Measurements from ENCODE around the gene NRIP1. TPM values are rescaled to one million over a fixed set of nuclear protein-coding genes. Genes with fewer than 3 reads are reported as not detected.

NRIP1 gene
- total and polyA plus RNA-seq, 4 experiments from 2014 or later = 17.4 to 24.5 (median 22.1) TPM

GRCh38 chr21:15018382-15018781, 46.4 kb downstream of the NRIP1 start:
- no peaks in the 10 kb centered on the region for H3K9me3 ChIP-seq (ENCODE audit: control insufficient read depth in 1 of 2, low read length in 2 of 2)
- Mint-ChIP-seq H3K36me3 (peaks cover under 1 to 13% of the 10 kb centered on the region in 2 donors), H3K4me1 (peaks cover 6 to 20% (median 8%) of the 10 kb centered on the region in 4 donors), H3K27me3 (no peaks in the 10 kb centered on the region), H3K9me3 (peaks cover 0 to 8% (median 0%) of the 10 kb centered on the region in 8 donors), H3K4me3 (no peak overlapping the region), H3K27ac (no peak overlapping the region)
- H3K36me3 ChIP-seq (ENCODE audit: insufficient read depth, low read length) = no peaks in the 10 kb centered on the region
- ChIA-PET POLR2A (ENCODE audit: partially characterized antibody) (no interaction called here), CTCF (ENCODE audit: partially characterized antibody) (no interaction called here)
- H3K27me3 ChIP-seq (ENCODE audit: insufficient read depth, low read length) = no peaks in the 10 kb centered on the region
- intact Hi-C loops (cut with micrococcal nuclease) = no loop called here
- no peak overlapping the region for H3K4me3 ChIP-seq (ENCODE audit: low read length in 2 of 2)
- no peaks in the 10 kb centered on the region for H3K4me1 ChIP-seq (ENCODE audit: insufficient read depth, low read length)
- no peak overlapping the region for H3K27ac ChIP-seq (ENCODE audit: low read depth, low read length)
- no peak for DNase-seq

DNA sequence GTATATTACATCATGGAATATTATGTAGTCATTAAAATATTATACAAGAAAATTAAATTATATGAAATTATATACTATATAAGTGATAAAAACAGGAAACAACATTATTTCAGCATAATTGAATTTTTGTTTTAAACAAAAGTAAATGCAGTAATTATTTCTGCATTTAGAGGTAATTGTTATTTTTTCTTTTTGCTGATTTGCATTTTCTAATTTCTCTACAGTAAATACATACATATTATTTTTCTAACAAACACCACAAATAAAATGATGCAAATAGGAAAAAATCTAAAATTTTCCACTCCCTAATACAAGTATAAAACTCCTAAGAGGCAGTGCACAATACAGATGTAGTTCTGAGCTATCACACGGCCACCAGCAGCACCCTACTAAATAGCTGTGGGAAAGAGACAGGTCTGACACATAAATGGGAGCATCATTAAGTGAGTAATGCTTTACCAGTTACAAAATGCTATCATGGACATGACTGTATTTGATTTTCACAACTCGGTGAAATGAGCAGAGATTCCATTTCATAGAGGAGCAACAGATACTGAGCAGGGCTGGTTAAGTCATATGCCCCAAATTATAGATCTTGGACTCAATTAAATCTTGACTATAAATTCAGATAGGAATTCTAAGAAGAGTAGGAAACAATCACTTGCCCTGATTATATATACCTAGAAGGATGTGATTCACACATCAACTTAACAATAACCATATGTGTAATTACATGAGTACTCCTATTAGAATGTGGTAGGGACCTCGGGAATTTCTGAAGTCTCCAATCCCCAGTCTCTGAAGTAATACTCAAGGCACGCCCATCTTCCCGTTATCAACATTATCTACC, 49.0 kb downstream of the NRIP1 start:
- no peaks in the 10 kb centered on the region for H3K27me3 ChIP-seq (ENCODE audit: insufficient read depth, low read length)
- CTCF ChIA-PET (ENCODE audit: partially characterized antibody) = no interaction called here
- intact Hi-C loops (cut with micrococcal nuclease) = no loop called here
- no peaks in the 10 kb centered on the region for H3K4me1 ChIP-seq (ENCODE audit: insufficient read depth, low read length)
- Mint-ChIP-seq H3K27me3 (no peaks in the 10 kb centered on the region), H3K4me1 (peaks cover 0 to 15% (median 2%) of the 10 kb centered on the region in 4 donors), H3K9me3 (no peaks in the 10 kb centered on the region), H3K27ac (no peak overlapping the region), H3K36me3 (peaks cover under 1 to 1% of the 10 kb centered on the region in 2 donors), H3K4me3 (no peak overlapping the region)
- H3K36me3 ChIP-seq (ENCODE audit: insufficient read depth, low read length) = no peaks in the 10 kb centered on the region
- H3K9me3 ChIP-seq (ENCODE audit: control insufficient read depth in 1 of 2, low read length in 2 of 2) = no peaks in the 10 kb centered on the region
- no peak overlapping the region for H3K27ac ChIP-seq (ENCODE audit: low read depth, low read length)
- no peak overlapping the region for H3K4me3 ChIP-seq (ENCODE audit: low read length in 2 of 2)
- POLR2A ChIA-PET (ENCODE audit: partially characterized antibody) = no interaction called here
- DNase-seq = no peak

- no peaks in the 10 kb centered on the region for H3K9me3 Mint-ChIP-seq
- peaks cover 0 to 15% (median 2%) of the 10 kb centered on the region in 4 donors for H3K4me1 Mint-ChIP-seq
- H3K4me3 Mint-ChIP-seq = no peak overlapping the region
- ChIA-PET POLR2A (ENCODE audit: partially characterized antibody) (no interaction called here), CTCF (ENCODE audit: partially characterized antibody) (interaction anchor here (1.5 kb wide), 1 partner anchor 36 kb away, joined by 3 read pairs; no protein-coding TSS in a partner anchor)
- intact Hi-C loops (cut with micrococcal nuclease) = no loop called here
- Histone ChIP-seq H3K27ac (ENCODE audit: low read depth, low read length) (no peak overlapping the region), H3K27me3 (ENCODE audit: insufficient read depth, low read length) (no peaks in the 10 kb centered on the region), H3K4me3 (ENCODE audit: low read length in 2 of 2) (no peak overlapping the region), H3K9me3 (ENCODE audit: control insufficient read depth in 1 of 2, low read length in 2 of 2) (no peaks in the 10 kb centered on the region), H3K4me1 (ENCODE audit: insufficient read depth, low read length) (no peaks in the 10 kb centered on the region), H3K36me3 (ENCODE audit: insufficient read depth, low read length) (no peaks in the 10 kb centered on the region)
- H3K27me3 Mint-ChIP-seq = no peaks in the 10 kb centered on the region
- no peak for DNase-seq
- peaks cover 1 to 5% of the 10 kb centered on the region in 2 donors for H3K36me3 Mint-ChIP-seq
- no peak overlapping the region for H3K27ac Mint-ChIP-seq
Observed at GRCh38 chr21:15014221-15014620, 50.6 kb downstream of the NRIP1 start.

DNA sequence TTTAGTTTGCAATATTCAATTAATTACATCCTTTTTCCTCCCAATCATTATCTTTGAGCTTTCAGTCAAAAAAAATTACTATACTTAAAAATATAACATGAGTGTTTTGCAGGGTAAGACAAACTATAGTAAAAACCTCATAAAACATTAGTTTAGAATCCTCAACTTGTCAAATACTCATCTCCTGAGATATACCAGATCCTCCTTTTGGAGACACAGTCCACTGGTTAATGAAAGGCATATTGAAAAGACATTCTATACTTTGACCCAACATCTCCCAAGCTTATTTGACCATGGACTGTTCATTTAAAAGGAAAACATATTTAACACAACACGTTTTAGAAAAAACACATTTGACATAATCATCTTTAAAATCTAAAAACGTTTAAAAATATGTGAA, 52.8 kb downstream of the NRIP1 start:
- peaks cover 3 to 15% of the 10 kb centered on the region in 2 donors for H3K36me3 Mint-ChIP-seq
- no peaks in the 10 kb centered on the region for H3K36me3 ChIP-seq (ENCODE audit: insufficient read depth, low read length)
- no peaks in the 10 kb centered on the region for H3K9me3 Mint-ChIP-seq
- peaks cover 1 to 11% (median 7%) of the 10 kb centered on the region in 4 donors for H3K4me1 Mint-ChIP-seq
- intact Hi-C loops (cut with micrococcal nuclease) = no loop called here
- no peaks in the 10 kb centered on the region for H3K9me3 ChIP-seq (ENCODE audit: control insufficient read depth in 1 of 2, low read length in 2 of 2)
- ChIA-PET POLR2A (ENCODE audit: partially characterized antibody) (no interaction called here), CTCF (ENCODE audit: partially characterized antibody) (no interaction called here)
- H3K27me3 Mint-ChIP-seq = no peaks in the 10 kb centered on the region
- no peaks in the 10 kb centered on the region for H3K4me1 ChIP-seq (ENCODE audit: insufficient read depth, low read length)
- DNase-seq = no peak
- no peak overlapping the region for H3K4me3 Mint-ChIP-seq
- H3K27ac Mint-ChIP-seq = no peak overlapping the region
- no peak overlapping the region for H3K4me3 ChIP-seq (ENCODE audit: low read length in 2 of 2)
- H3K27me3 ChIP-seq (ENCODE audit: insufficient read depth, low read length) = no peaks in the 10 kb centered on the region
- H3K27ac ChIP-seq (ENCODE audit: low read depth, low read length) = no peak overlapping the region

DNA sequence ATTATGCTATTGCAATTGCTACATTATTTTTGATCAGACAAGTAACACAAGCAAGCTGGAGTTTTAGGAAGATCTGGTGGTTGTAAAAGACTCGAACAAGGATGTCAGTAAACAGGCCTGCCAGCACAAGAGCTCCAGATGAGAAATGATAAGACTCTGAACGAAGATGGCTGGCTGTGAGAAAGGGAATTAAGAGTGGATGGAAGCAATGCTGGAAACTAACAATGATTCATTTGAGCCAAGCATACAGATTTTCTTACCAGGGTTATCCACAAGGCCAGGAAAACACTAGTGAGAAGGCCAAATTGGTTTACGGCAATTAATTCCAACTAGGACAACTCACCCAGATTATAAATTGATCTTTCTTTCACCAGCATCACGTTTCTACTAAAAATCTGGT, 54.2 kb downstream of the NRIP1 start:
- Histone ChIP-seq H3K4me1 (ENCODE audit: insufficient read depth, low read length) (peaks cover 7% of the 10 kb centered on the region), H3K27ac (ENCODE audit: low read depth, low read length) (no peak overlapping the region), H3K36me3 (ENCODE audit: insufficient read depth, low read length) (no peaks in the 10 kb centered on the region), H3K9me3 (ENCODE audit: control insufficient read depth in 1 of 2, low read length in 2 of 2) (no peaks in the 10 kb centered on the region), H3K27me3 (ENCODE audit: insufficient read depth, low read length) (no peaks in the 10 kb centered on the region), H3K4me3 (ENCODE audit: low read length in 2 of 2) (no peak overlapping the region)
- H3K36me3 Mint-ChIP-seq = peaks cover 3 to 15% of the 10 kb centered on the region in 2 donors
- peaks cover 0 to 2% (median 0%) of the 10 kb centered on the region in 8 donors for H3K9me3 Mint-ChIP-seq
- ChIA-PET CTCF (ENCODE audit: partially characterized antibody) (no interaction called here), POLR2A (ENCODE audit: partially characterized antibody) (no interaction called here)
- H3K27me3 Mint-ChIP-seq = no peaks in the 10 kb centered on the region
- H3K4me1 Mint-ChIP-seq = peaks cover 6 to 22% (median 16%) of the 10 kb centered on the region in 4 donors
- no peak overlapping the region for H3K4me3 Mint-ChIP-seq
- no peak for DNase-seq
- H3K27ac Mint-ChIP-seq = peak overlapping the region in 1 of 7 donors; percentile 77
- intact Hi-C loops (cut with micrococcal nuclease) = no loop called here

DNA sequence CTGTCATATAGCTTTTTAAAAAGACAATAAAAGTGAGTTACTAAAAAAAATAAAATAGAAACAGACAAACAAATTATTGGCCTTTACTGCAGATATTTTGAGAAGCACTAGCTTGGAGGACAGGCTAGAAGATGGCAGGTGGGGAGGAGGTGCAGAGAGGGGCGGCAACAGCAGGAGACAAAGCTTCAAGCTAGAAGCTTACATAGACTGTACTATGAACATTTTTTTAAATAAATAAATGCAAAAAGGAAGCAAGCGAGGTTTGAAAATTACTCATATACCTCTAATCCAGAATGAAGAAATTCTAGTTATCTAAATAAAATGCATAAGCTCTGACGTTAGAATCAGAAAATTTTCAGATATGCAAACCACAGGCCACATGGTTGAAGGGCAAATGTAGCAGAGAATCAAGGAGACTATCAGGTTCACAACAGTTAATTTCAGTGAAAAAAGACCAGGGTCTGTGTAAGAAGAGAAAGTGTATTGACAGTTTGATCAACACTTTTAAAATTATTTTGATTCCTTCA, 54.9 kb downstream of the NRIP1 start:
- no peak overlapping the region for H3K27ac ChIP-seq (ENCODE audit: low read depth, low read length)
- ChIA-PET POLR2A (ENCODE audit: partially characterized antibody) (no interaction called here), CTCF (ENCODE audit: partially characterized antibody) (no interaction called here)
- Mint-ChIP-seq H3K36me3 (peaks cover 3 to 15% of the 10 kb centered on the region in 2 donors), H3K4me1 (peaks cover 9 to 30% (median 21%) of the 10 kb centered on the region in 4 donors), H3K4me3 (no peak overlapping the region), H3K27me3 (no peaks in the 10 kb centered on the region), H3K9me3 (peaks cover 0 to 2% (median 0%) of the 10 kb centered on the region in 8 donors), H3K27ac (peak overlapping the region in 2 of 7 donors; percentile 58 to 76)
- DNase-seq = no peak
- H3K4me3 ChIP-seq (ENCODE audit: low read length in 2 of 2) = no peak overlapping the region
- H3K9me3 ChIP-seq (ENCODE audit: control insufficient read depth in 1 of 2, low read length in 2 of 2) = no peaks in the 10 kb centered on the region
- intact Hi-C loops (cut with micrococcal nuclease) = loop anchor here (5.0 kb wide), 1 partner anchor 52 kb away; the partner anchor contains the start of gene NRIP1
- no peaks in the 10 kb centered on the region for H3K27me3 ChIP-seq (ENCODE audit: insufficient read depth, low read length)
- no peaks in the 10 kb centered on the region for H3K36me3 ChIP-seq (ENCODE audit: insufficient read depth, low read length)
- peaks cover 13% of the 10 kb centered on the region for H3K4me1 ChIP-seq (ENCODE audit: insufficient read depth, low read length)

- no peak for DNase-seq
- H3K4me1 ChIP-seq (ENCODE audit: insufficient read depth, low read length) = peaks cover 13% of the 10 kb centered on the region
- H3K4me1 Mint-ChIP-seq = peaks cover 10 to 39% (median 34%) of the 10 kb centered on the region in 4 donors
- no peak overlapping the region for H3K4me3 ChIP-seq (ENCODE audit: low read length in 2 of 2)
- no peak overlapping the region for H3K27ac Mint-ChIP-seq
- no peaks in the 10 kb centered on the region for H3K9me3 ChIP-seq (ENCODE audit: control insufficient read depth in 1 of 2, low read length in 2 of 2)
- peaks cover 0 to 2% (median 0%) of the 10 kb centered on the region in 8 donors for H3K9me3 Mint-ChIP-seq
- H3K4me3 Mint-ChIP-seq = no peak overlapping the region
- no peaks in the 10 kb centered on the region for H3K36me3 ChIP-seq (ENCODE audit: insufficient read depth, low read length)
- no peak overlapping the region for H3K27ac ChIP-seq (ENCODE audit: low read depth, low read length)
- no peaks in the 10 kb centered on the region for H3K27me3 Mint-ChIP-seq
- H3K36me3 Mint-ChIP-seq = peaks cover 3 to 15% of the 10 kb centered on the region in 2 donors
- H3K27me3 ChIP-seq (ENCODE audit: insufficient read depth, low read length) = no peaks in the 10 kb centered on the region
- intact Hi-C loops (cut with micrococcal nuclease) = loop anchor here (5.0 kb wide), 1 partner anchor 54 kb away; the partner anchor contains the start of gene NRIP1
- CTCF ChIA-PET (ENCODE audit: partially characterized antibody) = no interaction called here
- POLR2A ChIA-PET (ENCODE audit: partially characterized antibody) = no interaction called here
Observed at GRCh38 chr21:15007716-15008296, 57.0 kb downstream of the NRIP1 start.
